HCT116 (cell line): ENCODE data around the gene EVL. TPM values are rescaled to one million over a fixed set of nuclear protein-coding genes. Genes with fewer than 3 reads are reported as not detected.

Source experiments
- ATAC-seq: fragments of 200-7000 bp; cut with Tn5 transposase; 2 replicates; pipeline ENCODE4 v1.9.1; 2020; ENCODE audit warnings: mild to moderate bottlenecking, moderate library complexity
- BruUV-seq: library from RNA; stranded (reverse); fragments of 400-500 nt; replicated peaks from 2 replicates; lab custom pipeline; 2021; lab: Mats Ljungman, UMichigan
- CTCF ChIA-PET: fragments of 300-600 bp; sonication (Branson Sonifier 250); formaldehyde crosslinking; loops from one replicate; lab custom pipeline; 2021; ENCODE audit warnings: antibody characterized with exemption; lab: Charles Lee
- POLR2A ChIA-PET: fragments of 300-600, 350-600 bp; sonication (Branson Sonifier 250); formaldehyde crosslinking; loops from one replicate; lab custom pipeline; 2021; ENCODE audit warnings: antibody characterized with exemption; lab: Charles Lee
- RAD21 ChIA-PET, 2 experiments: fragments of 300-600 bp; sonication (Branson Sonifier 250); formaldehyde crosslinking; loops; one replicate each; lab custom pipeline; 2023; ENCODE audit warnings: low total read pairs in 2 of 2; ENCODE audit not compliant: uncharacterized antibody in 2 of 2, unreplicated experiment in 2 of 2, low non-redundant PET in 1 of 2; lab: Charles Lee
- DNase-seq: peaks from one replicate; pipeline ENCODE4 v3.0.0-alpha.2; 2010; ENCODE audit warnings: low read depth, low spot score
- H2AFZ ChIP-seq: fragments of 200-600 bp; shearing (Covaris generic), sonication (generic); 2 replicates; pipeline ENCODE4 v1.6.1; 2017; ENCODE audit warnings: low read depth, mixed run types, mixed read lengths, antibody characterized with exemption, low read length; ENCODE audit not compliant: poor library complexity, severe bottlenecking
- H3K27ac ChIP-seq: 2 replicates; pipeline ENCODE4 v1.5.1; 2012; ENCODE audit warnings: low read depth, low read length
- H3K27me3 ChIP-seq: fragments of 200-600 bp; sonication (generic); 2 replicates; pipeline ENCODE4 v1.6.1; 2016; ENCODE audit warnings: mixed run types, low read length, mixed read lengths; ENCODE audit not compliant: insufficient read depth
- H3K36me3 ChIP-seq, 2 experiments: fragments of 200-500 bp in 1 of 2; fragments of 200-600 bp in 1 of 2; sonication (Bioruptor generic) in 1 of 2; sonication (generic) in 1 of 2; 2 replicates each; pipeline versions ENCODE4 v1.5.1 to v1.6.1; 2014 to 2016; ENCODE audit warnings: low read length in 2 of 2, inconsistent platforms in 1 of 2, mixed read lengths in 1 of 2, mixed run types in 1 of 2; ENCODE audit not compliant: insufficient read depth in 2 of 2, control insufficient read depth in 1 of 2
- H3K4me1 ChIP-seq, 2 experiments: fragments of 200-600 bp in 1 of 2; sonication (generic) in 1 of 2; 2 replicates each; pipeline versions ENCODE4 v1.5.1 to v1.6.1; 2012 to 2017; ENCODE audit warnings: low read length in 2 of 2, inconsistent platforms in 1 of 2, mild to moderate bottlenecking in 1 of 2, mixed read lengths in 1 of 2, mixed run types in 1 of 2, moderate library complexity in 1 of 2; ENCODE audit not compliant: insufficient read depth in 2 of 2, control insufficient read depth in 1 of 2
- H3K4me2 ChIP-seq: fragments of 200-600 bp; sonication (generic); 2 replicates; pipeline ENCODE4 v1.6.1; 2017; ENCODE audit warnings: mixed run types, low read length, mixed read lengths
- H3K4me3 ChIP-seq, 2 experiments: fragments of 200-600 bp in 1 of 2; sonication (generic) in 1 of 2; replicated peaks in 1 of 2; 2 replicates each; pipeline ENCODE4 v1.5.1; 2011 to 2016; ENCODE audit warnings: low read length in 2 of 2, control low read depth in 1 of 2, low read depth in 1 of 2, mild to moderate bottlenecking in 1 of 2, mixed read lengths in 1 of 2, mixed run types in 1 of 2
- H3K79me2 ChIP-seq: fragments of 200-600 bp; sonication (generic); 2 replicates; pipeline ENCODE4 v1.6.1; 2017; ENCODE audit warnings: mild to moderate bottlenecking, mixed run types, low read length, moderate library complexity, mixed read lengths; ENCODE audit not compliant: insufficient read depth
- H3K9ac ChIP-seq: fragments of 200-600 bp; sonication (generic); 2 replicates; pipeline ENCODE4 v1.6.1; 2016; ENCODE audit warnings: low read length, mixed read lengths
- H3K9me2 ChIP-seq: fragments of 200-600 bp; sonication (generic), shearing (Covaris generic); 2 replicates; pipeline ENCODE4 v1.6.1; 2017; ENCODE audit warnings: mixed run types, mild to moderate bottlenecking, moderate library complexity; ENCODE audit not compliant: insufficient read depth
- H3K9me3 ChIP-seq, 2 experiments: fragments of 200-500 bp in 1 of 2; fragments of 200-600 bp in 1 of 2; sonication (Bioruptor generic) in 1 of 2; sonication (generic) in 1 of 2; 2 replicates each; pipeline ENCODE4 v1.6.1; 2014 to 2017; ENCODE audit warnings: low read length in 2 of 2, mixed read lengths in 2 of 2, inconsistent platforms in 1 of 2, low read depth in 1 of 2, mild to moderate bottlenecking in 1 of 2, mixed run types in 1 of 2, moderate library complexity in 1 of 2; ENCODE audit not compliant: control insufficient read depth in 1 of 2, insufficient read depth in 1 of 2
- H4K20me1 ChIP-seq: fragments of 200-600 bp; sonication (generic), shearing (Covaris generic); 2 replicates; pipeline ENCODE4 v1.6.1; 2017; ENCODE audit warnings: mixed run types, mild to moderate bottlenecking, moderate library complexity; ENCODE audit not compliant: insufficient read depth
- CBX3 ChIP-seq: IDR thresholded peaks from 2 replicates; pipeline ENCODE4 v1.6.1; 2012; ENCODE audit warnings: low read depth
- CEBPB ChIP-seq: IDR thresholded peaks from 2 replicates; pipeline ENCODE4 v1.6.1; 2012; ENCODE audit warnings: low read depth
- EGR1 ChIP-seq: IDR thresholded peaks from 2 replicates; pipeline ENCODE4 v1.6.1; 2012; ENCODE audit warnings: low read depth
- EZH2 ChIP-seq: fragments of 200-600 bp; sonication (generic); IDR thresholded peaks from 2 replicates; pipeline ENCODE4 v1.6.1; 2017; ENCODE audit warnings: antibody characterized with exemption, mixed run types
- EZH2phosphoT487 ChIP-seq: fragments of 200-600 bp; IDR thresholded peaks from 2 replicates; pipeline ENCODE4 v1.6.1; 2018; ENCODE audit warnings: antibody characterized with exemption, borderline replicate concordance
- FOSL1 ChIP-seq: IDR thresholded peaks from 2 replicates; pipeline ENCODE4 v1.6.1; 2012; ENCODE audit warnings: low read depth
- JUND ChIP-seq: IDR thresholded peaks from 2 replicates; pipeline ENCODE4 v1.6.1; 2012
- POLR2A ChIP-seq: IDR thresholded peaks from 2 replicates; pipeline ENCODE4 v1.7.0; 2011; ENCODE audit warnings: borderline replicate concordance; ENCODE audit not compliant: insufficient read depth, insufficient read length; ENCODE audit errors: extremely low read depth
- POLR2AphosphoS5 ChIP-seq: IDR thresholded peaks from 2 replicates; pipeline ENCODE4 v1.6.1; 2011; ENCODE audit warnings: mild to moderate bottlenecking, low read depth, low read length, moderate library complexity
- RAD21 ChIP-seq: IDR thresholded peaks from 2 replicates; pipeline ENCODE4 v1.6.1; 2012; ENCODE audit warnings: low read depth, mild to moderate bottlenecking
- SIN3A ChIP-seq: IDR thresholded peaks from 2 replicates; pipeline ENCODE4 v1.6.1; 2012; ENCODE audit warnings: low read depth
- SP1 ChIP-seq: IDR thresholded peaks from 2 replicates; pipeline ENCODE4 v1.6.1; 2012; ENCODE audit warnings: low read depth
- SRF ChIP-seq: IDR thresholded peaks from 2 replicates; pipeline ENCODE4 v1.6.1; 2012; ENCODE audit warnings: low read depth
- TCF7L2 ChIP-seq: IDR thresholded peaks from 2 replicates; pipeline ENCODE4 v1.7.0; 2011; ENCODE audit warnings: borderline replicate concordance, inconsistent platforms; ENCODE audit not compliant: insufficient read depth, insufficient read length; ENCODE audit errors: extremely low read depth
- intact Hi-C: fragments of 100-400 bp; cut with micrococcal nuclease; formaldehyde crosslinking; loops from 2 replicates; pipeline ENCODE4 v1.10.0; 2022
- total RNA-seq: library from RNA; stranded (reverse); gene quantifications from one replicate; pipeline ENCODE4 v1.2.1, GENCODE V29; 2021; ENCODE audit not compliant: unreplicated experiment
- TF ChIP-seq, protein P1 (sequence below): IDR thresholded peaks from 2 replicates; pipeline ENCODE4 v1.6.1; 2012
- TF ChIP-seq, protein P2 (sequence below): IDR thresholded peaks from 2 replicates; pipeline ENCODE4 v1.6.1; 2011; ENCODE audit warnings: mild to moderate bottlenecking, low read length, moderate library complexity; ENCODE audit not compliant: insufficient replicate concordance; ENCODE audit errors: extremely low read depth
- TF ChIP-seq, protein P3 (sequence below), 3 experiments: fragments of 200-600 bp in 1 of 3; sonication (generic) in 1 of 3; IDR thresholded peaks in 2 of 3; conservative IDR thresholded peaks in 1 of 3; 2 replicates each; pipeline ENCODE4 v1.5.1; 2012 to 2017; ENCODE audit warnings: low read depth in 2 of 3, low read length in 2 of 3, antibody characterized with exemption in 1 of 3, borderline replicate concordance in 1 of 3, control low read depth in 1 of 3, mild to moderate bottlenecking in 1 of 3, mixed read lengths in 1 of 3, mixed run types in 1 of 3, moderate library complexity in 1 of 3; ENCODE audit not compliant: insufficient read depth in 1 of 3

Gene EVL
- total RNA-seq, 1 experiment from 2014 or later, result 19.9 TPM

DNA sequence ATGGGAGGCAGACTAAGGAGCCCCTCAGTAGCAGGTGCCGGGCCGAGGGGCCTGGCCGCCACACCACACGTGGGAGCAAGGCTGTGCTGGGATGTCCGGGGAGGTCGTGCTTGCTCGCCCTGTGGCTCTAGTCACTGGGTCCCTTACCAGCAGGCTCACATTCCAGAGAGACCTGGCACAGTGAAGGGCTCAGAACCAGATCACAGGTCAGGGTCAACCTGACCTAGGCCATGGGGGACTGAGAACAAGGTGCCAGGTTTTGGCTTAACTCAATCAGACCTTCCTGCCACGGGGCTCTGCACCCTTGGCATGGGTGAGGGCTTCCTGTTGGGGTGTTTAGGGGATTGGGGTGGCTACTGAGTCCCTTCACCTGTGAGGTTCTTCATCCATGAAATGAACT is 72.0 kb downstream of the EVL start:
- POLR2A ChIA-PET, result no interaction called here

More for the DNA sequence above, 72.0 kb downstream of the EVL start:
- CTCF ChIA-PET, result no interaction called here
- Histone ChIP-seq H2AFZ (no peak overlapping the region), H3K27me3 (no peaks in the 10 kb centered on the region), H3K9ac (no peak overlapping the region), H3K27ac (no peak overlapping the region), H4K20me1 (no peaks in the 10 kb centered on the region), H3K9me2 (no peaks in the 10 kb centered on the region), H3K36me3 (no peaks in the 10 kb centered on the region), H3K4me1 (peaks cover 7 to 18% of the 10 kb centered on the region in 2 experiments; a peak in 3 of 4 replicates), H3K9me3 (no peaks in the 10 kb centered on the region), H3K4me3 (no peak overlapping the region), H3K79me2 (no peaks in the 10 kb centered on the region), H3K4me2 (no peak overlapping the region)
- RAD21 ChIA-PET, result no interaction called here
- ATAC-seq (no peak), DNase-seq (no peak)
- no TSS peak for BruUV-seq
- intact Hi-C loops, result no loop called here
- no peak for TF ChIP-seq FOSL1
- TF ChIP-seq, protein P1, sequence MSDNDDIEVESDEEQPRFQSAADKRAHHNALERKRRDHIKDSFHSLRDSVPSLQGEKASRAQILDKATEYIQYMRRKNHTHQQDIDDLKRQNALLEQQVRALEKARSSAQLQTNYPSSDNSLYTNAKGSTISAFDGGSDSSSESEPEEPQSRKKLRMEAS, result no peak
- TF ChIP-seq EZH2, result no peak
- TF ChIP-seq JUND, result no peak
- no peak for TF ChIP-seq RAD21
- TF ChIP-seq CEBPB, result no peak
- no peak for TF ChIP-seq SIN3A
- no peak for TF ChIP-seq TCF7L2
- TF ChIP-seq SRF, result no peak
- TF ChIP-seq SP1, result no peak
- TF ChIP-seq CBX3, result no peak
- no peak for TF ChIP-seq POLR2A
- TF ChIP-seq EZH2phosphoT487, result no peak
- TF ChIP-seq, protein P2, sequence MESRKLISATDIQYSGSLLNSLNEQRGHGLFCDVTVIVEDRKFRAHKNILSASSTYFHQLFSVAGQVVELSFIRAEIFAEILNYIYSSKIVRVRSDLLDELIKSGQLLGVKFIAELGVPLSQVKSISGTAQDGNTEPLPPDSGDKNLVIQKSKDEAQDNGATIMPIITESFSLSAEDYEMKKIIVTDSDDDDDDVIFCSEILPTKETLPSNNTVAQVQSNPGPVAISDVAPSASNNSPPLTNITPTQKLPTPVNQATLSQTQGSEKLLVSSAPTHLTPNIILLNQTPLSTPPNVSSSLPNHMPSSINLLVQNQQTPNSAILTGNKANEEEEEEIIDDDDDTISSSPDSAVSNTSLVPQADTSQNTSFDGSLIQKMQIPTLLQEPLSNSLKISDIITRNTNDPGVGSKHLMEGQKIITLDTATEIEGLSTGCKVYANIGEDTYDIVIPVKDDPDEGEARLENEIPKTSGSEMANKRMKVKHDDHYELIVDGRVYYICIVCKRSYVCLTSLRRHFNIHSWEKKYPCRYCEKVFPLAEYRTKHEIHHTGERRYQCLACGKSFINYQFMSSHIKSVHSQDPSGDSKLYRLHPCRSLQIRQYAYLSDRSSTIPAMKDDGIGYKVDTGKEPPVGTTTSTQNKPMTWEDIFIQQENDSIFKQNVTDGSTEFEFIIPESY, result no peak
- TF ChIP-seq POLR2AphosphoS5, result no peak
- TF ChIP-seq, protein P3, sequence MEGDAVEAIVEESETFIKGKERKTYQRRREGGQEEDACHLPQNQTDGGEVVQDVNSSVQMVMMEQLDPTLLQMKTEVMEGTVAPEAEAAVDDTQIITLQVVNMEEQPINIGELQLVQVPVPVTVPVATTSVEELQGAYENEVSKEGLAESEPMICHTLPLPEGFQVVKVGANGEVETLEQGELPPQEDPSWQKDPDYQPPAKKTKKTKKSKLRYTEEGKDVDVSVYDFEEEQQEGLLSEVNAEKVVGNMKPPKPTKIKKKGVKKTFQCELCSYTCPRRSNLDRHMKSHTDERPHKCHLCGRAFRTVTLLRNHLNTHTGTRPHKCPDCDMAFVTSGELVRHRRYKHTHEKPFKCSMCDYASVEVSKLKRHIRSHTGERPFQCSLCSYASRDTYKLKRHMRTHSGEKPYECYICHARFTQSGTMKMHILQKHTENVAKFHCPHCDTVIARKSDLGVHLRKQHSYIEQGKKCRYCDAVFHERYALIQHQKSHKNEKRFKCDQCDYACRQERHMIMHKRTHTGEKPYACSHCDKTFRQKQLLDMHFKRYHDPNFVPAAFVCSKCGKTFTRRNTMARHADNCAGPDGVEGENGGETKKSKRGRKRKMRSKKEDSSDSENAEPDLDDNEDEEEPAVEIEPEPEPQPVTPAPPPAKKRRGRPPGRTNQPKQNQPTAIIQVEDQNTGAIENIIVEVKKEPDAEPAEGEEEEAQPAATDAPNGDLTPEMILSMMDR (IDR thresholded peaks at IDR 0.05 in 2 of 3, conservative IDR thresholded peaks at IDR 0.05 in 1 of 3; ENCODE audit: borderline replicate concordance in 1 of 3, insufficient read depth in 1 of 3, low read depth in 2 of 3, low read length in 2 of 3), result no peak
- TF ChIP-seq EGR1, result no peak
